T-helper 2 cell treated with Interferon-gamma antibody and Interleukin-4, amounts not matched to agents 100 ng/mL and 5 ng/mL, for 36 hours (primary cell): ENCODE measurements around the gene TBC1D22A. TPM values are rescaled to one million over a fixed set of nuclear protein-coding genes. Genes with fewer than 3 reads are reported as not detected.

ENCODE experiments used
- intact Hi-C: fragments of 100-400 bp; cut with micrococcal nuclease; formaldehyde crosslinking; loops from one replicate; pipeline ENCODE4 v1.15.1; 2023
- total RNA-seq: library from RNA; stranded (reverse); gene quantifications from 2 replicates; pipeline ENCODE4 v1.2.3, GENCODE V29; 2022

Gene TBC1D22A
- total RNA-seq, 1 donor from 2014 or later: 32.8 TPM

GRCh38 chr22:46876357-46876934, 114.0 kb downstream of the TBC1D22A start:
- intact Hi-C loops: no loop called here

DNA sequence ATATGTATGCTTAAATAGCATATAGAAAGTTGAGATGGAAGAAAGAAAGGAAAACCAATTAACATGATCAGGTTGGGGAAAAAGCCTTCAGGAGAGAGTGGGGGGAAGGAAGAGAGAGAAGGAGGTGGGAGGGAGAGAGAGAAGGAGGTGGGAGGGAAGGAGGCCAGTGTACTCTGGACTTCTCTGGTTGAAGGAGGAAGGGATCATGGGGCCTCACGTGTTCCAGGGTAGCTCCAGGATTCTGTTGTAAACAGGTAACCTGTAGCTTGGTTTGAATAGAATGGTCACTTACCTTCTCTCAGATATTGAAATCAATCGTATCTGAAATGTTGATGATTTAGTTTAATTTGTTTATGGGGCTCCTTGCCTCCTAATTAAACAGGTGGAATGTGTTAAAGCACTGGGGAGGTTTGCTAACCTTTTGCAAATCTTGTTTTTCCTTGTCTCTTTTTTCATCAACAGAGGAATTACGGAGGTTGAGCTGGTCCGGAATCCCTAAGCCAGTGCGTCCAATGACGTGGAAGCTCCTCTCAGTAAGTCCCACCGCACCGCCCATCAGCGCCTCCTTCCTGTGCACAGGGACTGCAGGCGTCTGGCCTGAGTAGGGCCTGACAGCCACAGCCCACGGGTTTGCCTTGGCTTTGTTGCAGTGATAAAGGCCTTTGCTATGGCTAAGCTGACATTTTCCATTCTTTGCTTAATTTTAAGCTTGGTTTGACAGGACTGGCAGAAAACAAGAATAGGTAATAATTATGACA, 115.9 kb downstream of the TBC1D22A start:
- intact Hi-C loops: no loop called here

DNA sequence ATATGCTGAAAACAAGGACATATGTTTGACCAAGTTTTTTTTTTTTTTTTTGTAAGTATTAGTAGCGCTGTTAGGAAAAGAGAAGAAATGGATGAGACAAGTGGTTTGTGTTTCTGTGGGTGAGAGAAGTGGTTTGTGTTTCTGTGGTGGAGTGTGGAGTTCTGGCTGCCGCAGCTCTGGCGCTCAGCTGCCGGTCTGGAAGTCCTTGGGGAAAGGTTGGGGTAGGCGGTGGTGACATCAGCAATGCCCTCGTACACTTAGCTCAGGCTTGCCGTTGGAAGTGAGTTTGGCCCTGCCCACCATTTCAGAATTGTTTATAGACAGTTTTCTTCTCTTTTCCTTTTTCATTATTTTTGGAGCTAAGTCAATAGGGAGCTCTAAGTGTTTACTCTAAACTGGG, 116.6 kb downstream of the TBC1D22A start:
- intact Hi-C loops: no loop called here

DNA sequence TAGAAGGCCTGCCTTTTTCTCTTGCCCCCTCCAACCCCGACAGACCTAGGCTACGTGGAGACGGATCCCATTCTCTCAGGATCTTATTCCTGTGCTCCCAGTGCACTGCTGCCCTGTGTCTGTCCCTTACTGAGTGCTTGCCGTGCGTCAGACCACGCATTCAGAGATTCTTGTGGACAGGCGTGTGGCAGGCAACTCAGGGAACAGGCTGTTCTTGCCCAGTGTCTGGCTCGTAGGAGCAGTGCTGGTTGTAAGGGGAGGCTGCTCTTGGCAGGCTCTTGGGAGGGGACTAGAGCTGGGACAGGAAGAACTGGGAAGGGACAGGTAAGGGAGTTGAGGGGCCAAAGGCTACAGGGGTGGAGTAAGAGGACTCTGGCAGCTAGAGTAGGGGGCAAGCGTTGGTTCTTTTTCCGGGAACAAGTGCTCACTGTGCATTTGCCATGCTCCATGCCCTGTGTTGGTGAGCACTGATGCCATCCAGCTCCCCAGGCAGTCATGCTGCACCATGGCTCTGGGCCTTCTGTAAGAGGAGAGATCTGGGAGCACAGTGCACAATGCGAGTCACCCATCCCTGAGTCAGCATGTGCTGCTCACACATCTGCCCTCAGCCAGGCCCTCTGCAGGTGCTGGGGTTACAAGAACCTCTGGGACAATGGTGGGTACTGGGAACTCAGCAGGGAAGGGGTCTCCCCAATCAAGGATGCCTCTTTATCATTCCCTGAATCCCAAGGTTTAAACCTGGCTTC, 119.1 kb downstream of the TBC1D22A start:
- intact Hi-C loops: no loop called here

- intact Hi-C loops: no loop called here
These were observed 120.9 kb downstream of the TBC1D22A start for GRCh38 chr22:46883092-46883910.

- intact Hi-C loops: no loop called here
These were observed 121.9 kb downstream of the TBC1D22A start for GRCh38 chr22:46884365-46884764.

DNA sequence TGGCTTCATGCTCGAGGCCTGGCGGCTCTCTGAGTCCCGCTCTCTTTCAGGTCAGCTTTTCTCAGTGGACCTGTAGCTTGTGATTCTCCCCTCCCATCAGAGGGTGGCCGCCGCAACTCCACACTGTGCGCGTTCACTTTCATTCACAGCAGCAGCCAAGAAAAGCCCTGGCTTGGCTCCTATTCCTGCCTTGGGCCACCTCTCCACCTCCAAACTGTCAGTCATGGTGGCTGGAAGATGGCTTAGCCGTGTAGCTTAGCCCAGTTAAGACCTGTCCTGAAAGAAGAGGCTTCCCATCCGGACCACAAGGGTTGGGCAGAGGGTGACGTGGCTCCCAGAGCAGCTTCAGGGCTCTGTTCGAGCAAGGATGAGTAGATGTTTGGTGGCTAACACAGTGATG, 125.5 kb downstream of the TBC1D22A start:
- intact Hi-C loops: no loop called here

DNA sequence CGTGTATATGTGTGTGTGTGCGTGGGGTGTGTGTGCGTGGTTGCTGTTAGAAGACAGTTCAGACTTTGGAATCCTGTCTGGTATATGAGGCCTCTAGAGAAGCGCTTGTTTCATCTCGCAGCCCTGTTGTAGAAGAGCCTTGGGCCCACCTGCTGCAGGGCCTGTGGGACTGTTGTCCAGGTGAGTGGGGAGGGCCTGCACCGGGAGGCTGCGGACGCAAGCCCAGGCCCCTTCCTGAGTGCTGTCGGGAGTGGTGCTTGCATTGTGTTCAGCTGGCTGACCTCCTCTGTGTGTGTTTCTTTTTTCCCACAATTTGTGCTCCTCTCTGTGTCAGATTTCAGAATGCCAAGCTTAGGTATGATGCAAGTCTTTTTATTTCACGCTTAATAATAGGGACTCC, 128.4 kb downstream of the TBC1D22A start:
- intact Hi-C loops: no loop called here

DNA sequence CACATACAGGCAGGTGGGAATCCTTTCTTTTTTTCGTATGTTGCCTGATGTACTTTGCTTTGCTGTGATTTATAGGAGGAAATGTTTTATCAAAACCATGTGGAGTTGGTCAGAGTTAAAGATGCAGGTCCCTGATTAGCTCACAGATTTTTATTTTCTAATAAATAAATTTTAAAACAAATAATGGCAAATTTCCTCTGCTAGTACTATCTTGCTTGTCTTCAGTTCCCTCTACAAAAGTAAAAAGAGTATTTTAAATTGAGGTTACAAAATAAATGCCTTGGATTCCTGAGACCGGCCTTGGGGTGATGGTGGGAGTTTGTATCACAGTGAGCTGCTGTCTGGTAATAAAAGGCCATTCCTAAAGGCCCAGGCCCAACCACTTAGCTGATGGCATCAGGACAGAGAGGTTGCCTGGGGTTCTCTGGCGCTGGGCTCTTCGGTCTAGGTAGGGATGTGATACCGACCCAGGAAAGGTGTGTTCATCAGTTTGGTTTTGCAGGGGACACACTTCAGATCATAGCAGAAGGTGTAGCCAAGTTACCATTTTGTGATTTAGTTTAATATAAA, 129.0 kb downstream of the TBC1D22A start:
- intact Hi-C loops: no loop called here

DNA sequence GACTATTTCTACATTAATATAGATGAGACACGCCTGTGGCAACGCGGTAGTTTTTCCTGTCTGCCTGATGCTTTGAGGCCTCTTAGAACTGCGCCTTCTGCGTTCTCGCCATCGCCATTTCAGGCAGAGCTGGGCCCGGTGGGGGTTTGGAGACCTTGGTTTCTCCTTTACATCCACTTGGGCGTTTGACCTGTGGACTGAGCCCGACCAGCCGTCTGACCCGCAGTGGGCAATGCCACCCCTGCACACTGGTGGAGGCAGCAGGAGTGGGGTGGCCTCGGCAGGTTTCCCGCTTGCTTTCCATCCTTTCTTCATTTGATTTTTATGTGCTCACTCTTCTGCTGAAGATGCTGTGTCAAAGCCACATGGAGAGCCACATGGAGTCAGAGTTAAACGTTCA, 130.4 kb downstream of the TBC1D22A start:
- intact Hi-C loops: no loop called here

GRCh38 chr22:46893281-46894020, 131.0 kb downstream of the TBC1D22A start:
- intact Hi-C loops: no loop called here

DNA sequence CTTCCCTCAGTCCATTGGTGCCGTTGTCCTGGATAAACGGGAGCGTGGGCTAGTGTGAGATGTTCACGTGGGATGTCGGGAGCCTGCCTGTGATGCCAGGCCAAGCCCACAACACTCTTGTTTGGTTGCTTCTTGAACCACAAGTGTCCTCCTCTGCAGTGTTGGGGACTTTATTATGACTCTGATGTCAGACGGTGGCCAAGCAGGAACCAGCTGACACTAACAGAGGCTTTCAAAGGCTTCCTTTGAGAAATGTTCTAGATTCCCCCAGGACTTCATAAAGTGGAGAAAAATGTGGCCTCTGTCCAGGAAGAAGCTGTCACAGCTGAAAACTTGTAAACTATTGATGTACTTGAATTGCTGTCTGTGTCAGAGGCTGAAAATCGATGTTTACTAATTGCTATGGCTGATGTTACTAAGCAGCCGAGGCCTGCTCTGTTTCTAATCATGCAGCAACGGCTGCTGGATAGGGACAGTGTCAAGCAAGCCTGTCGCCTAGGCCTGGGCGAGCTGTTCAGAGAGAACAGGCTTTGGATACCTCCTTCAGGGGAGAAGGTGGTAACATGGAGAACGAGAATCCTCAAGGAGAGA, 131.7 kb downstream of the TBC1D22A start:
- intact Hi-C loops: no loop called here

GRCh38 chr22:46894851-46895640, 132.6 kb downstream of the TBC1D22A start:
- intact Hi-C loops: no loop called here

DNA sequence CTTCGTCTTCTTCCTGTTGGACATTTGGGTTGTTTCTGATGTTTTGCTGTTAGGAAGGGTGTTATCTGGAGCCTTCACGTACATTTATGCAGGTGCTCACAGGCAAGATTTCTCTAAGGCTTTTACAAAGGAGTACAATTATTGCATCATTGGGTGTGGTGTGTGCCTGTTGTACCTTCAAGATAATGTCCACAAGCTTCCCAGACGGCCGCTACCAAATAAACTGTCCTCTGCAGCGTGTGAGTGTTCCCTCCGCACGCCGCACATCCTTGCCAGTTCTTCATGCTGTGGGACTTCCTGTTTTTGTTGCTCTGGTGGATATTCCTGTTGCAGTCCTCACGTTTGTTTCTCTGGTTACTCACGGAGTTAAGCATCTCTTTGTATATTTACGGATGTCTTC, 133.3 kb downstream of the TBC1D22A start:
- intact Hi-C loops: no loop called here

- intact Hi-C loops: no loop called here
These were observed 133.7 kb downstream of the TBC1D22A start for GRCh38 chr22:46896166-46896565.

- intact Hi-C loops: no loop called here
These were observed 134.3 kb downstream of the TBC1D22A start for GRCh38 chr22:46896568-46897245.

DNA sequence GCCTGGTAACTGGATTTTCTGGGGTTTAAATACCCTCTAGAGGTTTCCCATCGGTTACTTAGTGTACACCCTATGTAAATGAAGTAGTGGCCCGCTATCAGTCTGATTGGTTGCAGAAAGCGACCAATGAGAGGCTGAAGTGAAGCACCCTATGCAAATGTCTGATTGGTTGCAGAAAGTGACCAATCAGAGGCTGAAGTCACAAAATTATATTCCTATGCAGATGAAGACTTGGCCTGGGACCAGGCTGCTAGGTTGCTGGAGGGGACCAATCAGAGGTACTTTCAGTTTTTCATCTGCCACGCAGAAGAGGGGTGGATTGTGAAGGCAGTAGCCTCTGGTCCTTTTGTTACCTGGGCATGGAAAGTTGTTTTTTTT, 134.8 kb downstream of the TBC1D22A start:
- intact Hi-C loops: no loop called here

- intact Hi-C loops: no loop called here
These were observed 138.1 kb downstream of the TBC1D22A start for GRCh38 chr22:46900549-46900948.

DNA sequence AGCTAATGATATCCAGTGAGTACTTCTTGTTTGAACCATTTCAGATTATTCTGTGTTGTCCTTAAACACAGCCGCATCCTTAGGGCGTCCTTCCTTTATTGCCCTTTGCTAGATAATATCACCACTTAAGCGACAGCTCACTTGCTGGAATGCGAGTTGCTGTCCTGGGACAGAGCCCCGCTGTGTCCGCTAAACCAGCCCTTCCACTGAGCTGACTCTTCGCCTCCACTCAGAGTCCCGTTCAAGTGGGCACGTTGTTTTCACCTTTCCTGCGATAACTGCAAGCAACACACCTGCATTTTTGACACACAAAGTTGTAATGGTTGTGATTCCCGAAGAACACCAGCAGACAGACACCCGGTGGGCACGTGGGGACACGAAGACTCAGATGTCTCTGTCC, 140.0 kb downstream of the TBC1D22A start:
- intact Hi-C loops: no loop called here
